Right renal cortex interstitium (tissue), 3 donors: Measurements from ENCODE around the gene CCR1. TPM values are rescaled to one million over a fixed set of nuclear protein-coding genes. Genes with fewer than 3 reads are reported as not detected.
"Not testable (repeated sequence)": the region's sequence is repeated elsewhere in the genome, so short reads cannot be mapped to it uniquely, and the experiment has no call there.

Experiments used
- DNase-seq, 3 donors: peaks; one replicate each; pipeline ENCODE4 v3.0.0-alpha.2; 2013; ENCODE audit warnings: low read depth in 3 of 3, low spot score in 2 of 3
- polyA plus RNA-seq, 3 donors: library from polyadenylated mRNA; unstranded; fragments of 120-200 nt; gene quantifications; one replicate each; pipeline ENCODE4 v1.2.1, GENCODE V29; 2013; ENCODE audit not compliant: insufficient read length in 3 of 3

Gene CCR1
- polyA plus RNA-seq, 3 donors = 1.7 to 2.6 (median 2.4) TPM

DNA sequence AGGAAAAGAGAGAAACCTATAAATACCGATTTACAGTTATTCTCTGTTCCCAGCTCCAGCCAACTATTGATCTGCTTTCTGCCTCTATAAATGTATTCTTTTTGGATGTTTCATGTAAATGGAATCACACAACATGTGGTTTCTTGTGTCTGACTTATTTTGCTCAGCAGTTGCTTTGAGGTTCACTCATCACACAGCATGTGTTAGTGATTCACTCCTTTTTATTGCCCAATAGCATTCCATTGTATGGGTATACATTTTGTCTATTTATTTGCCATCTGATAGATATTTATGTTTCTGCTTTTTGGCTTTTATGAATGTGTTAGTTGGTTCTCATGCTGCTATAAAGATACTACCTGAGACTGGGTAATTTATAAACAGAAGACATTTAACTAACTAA, 23.6 kb downstream of the CCR1 start:
- no peak for DNase-seq

GRCh38 chr3:46183330-46183729, 24.8 kb downstream of the CCR1 start:
- no peak for DNase-seq

- no peak for DNase-seq
These were observed 39.3 kb downstream of the CCR1 start for GRCh38 chr3:46168583-46169345.

DNA sequence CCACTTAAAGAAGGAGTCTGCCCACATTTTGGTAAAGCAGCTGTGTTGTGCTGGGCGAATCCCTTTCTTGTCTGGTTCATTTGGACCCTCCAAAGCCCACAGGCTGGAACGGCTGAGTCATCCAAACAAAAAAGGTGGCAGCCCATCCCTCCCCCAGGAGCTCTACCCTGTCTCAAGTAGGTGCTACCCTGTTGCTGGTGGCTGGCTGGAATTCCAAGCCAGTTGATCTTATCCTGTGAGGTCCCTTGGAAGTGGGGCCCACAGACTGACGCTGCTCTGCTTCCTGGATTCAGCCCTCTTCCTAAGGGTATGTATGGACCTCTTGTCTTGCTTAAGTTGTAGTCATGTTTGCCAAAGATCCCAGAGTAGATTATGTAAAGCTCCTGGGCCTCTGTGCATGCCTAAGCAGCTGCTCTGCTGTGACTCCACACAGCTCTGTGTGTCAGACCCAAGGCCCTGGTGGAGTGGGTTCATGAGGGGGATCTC, 44.5 kb downstream of the CCR1 start:
- DNase-seq = no peak

- no peak for DNase-seq
These were observed 45.0 kb downstream of the CCR1 start for GRCh38 chr3:46162975-46163555.

- not testable (repeated sequence) for DNase-seq
These were observed 50.4 kb downstream of the CCR1 start for GRCh38 chr3:46157685-46158084.

DNA sequence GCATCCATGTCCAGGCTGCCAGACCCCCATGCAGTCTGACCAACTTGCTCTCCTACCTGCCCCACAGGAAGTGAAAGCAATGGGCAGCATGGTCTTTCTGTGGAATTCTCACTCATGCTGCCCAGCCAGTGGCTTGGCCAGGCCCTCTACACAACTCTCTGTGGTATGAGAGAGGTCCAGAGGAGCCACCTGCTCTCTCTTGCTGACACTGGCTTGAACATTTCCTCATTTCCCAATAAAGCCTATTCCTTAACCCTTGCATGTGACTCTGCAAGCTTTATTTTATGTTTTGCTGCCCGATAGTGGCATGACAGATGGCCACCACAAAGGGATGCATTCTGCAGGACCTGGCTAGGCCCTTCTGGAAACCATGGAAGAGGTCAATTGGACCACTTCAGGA, 53.8 kb downstream of the CCR1 start:
- DNase-seq = no peak

Other genes with a start within 250 kb of the CCR1 start
- gene FYCO1, start 212.5 kb downstream of the CCR1 start, polyA plus RNA-seq = 10 to 100 TPM; 16.7 to 18.5 (median 18.5) TPM
- under 1 TPM; 0.12 to 0.26 (median 0.18) TPM for gene XCR1, start 180.8 kb downstream of the CCR1 start, polyA plus RNA-seq
- gene CCR3, start 34.1 kb upstream of the CCR1 start, polyA plus RNA-seq = under 1 TPM in 2 of 3 donors, not detected in 1; 0.08 to 0.21 TPM
- gene CCR2, start 145.8 kb upstream of the CCR1 start, polyA plus RNA-seq = 1 to 10 TPM; 2.0 to 2.1 (median 2.1) TPM
- under 1 TPM; 0.46 to 0.69 (median 0.51) TPM for gene CCR5, start 162.6 kb upstream of the CCR1 start, polyA plus RNA-seq
- gene CCRL2, start 198.9 kb upstream of the CCR1 start, polyA plus RNA-seq = 1 to 10 TPM; 1.1 to 1.5 (median 1.3) TPM